HG02588 (cell line): ENCODE results near the gene EEIG1.
"Not testable (repeated sequence)": the region's sequence is repeated elsewhere in the genome, so short reads cannot be mapped to it uniquely, and the experiment has no call there.

Experiments
- ATAC-seq: cut with Tn5 transposase; IDR thresholded peaks from one replicate; pipeline ENCODE4 v1.9.1; 2021; ENCODE audit warnings: mild to moderate bottlenecking, moderate library complexity; ENCODE audit not compliant: unreplicated experiment

Gene EEIG1

DNA sequence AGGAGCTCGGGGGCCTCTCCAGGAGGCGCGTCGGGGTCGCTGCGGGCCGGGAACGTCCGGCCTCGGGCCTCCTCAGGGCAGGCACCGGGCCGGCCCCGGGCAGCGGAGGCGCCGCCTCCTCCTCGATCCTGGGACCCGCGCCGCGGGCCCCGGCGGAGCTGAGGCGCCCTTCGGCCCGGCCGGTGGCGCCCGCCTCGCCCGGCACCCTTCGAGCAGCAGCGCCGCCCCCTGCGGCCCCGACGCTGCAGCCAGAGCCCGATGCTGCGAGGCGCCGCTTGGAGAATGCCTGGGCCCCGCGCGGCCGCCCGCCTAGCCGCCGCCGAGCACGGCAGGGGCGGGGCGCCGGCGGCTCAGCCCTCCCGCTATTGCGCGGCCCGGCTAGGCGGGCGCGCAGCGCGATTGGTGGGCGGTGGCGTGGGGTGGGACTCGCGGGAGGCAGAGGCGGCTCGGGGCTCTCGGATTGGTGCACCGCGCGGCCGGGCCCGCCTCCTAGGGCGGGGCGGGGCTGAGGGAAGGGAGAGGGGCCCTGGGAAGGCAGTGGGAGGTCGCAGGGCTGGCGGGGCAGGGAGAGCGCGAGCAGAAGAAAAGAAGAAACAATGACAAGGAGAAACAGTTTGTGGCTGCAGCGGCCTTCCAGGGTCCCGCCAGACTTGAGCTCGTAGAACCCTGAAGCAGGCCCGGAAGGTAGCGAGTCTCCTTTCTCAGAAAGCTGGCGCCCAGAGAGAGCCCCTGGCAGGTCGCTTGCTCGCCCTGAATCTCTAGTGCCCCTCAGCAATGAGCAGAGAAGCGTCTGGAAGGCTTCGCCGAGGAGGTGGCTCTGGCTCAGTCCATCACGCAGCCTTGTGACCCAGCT lies at the start of gene EEIG1:
EEIG1 (minus strand) TSS at position 284 of the 853 bp plus-strand sequence. CDS start 852 bp downstream, outside the sequence.
- ATAC-seq = peak; percentile 72

- no peak for ATAC-seq
Observed at GRCh38 chr9:128027705-128028104, 46.9 kb upstream of the EEIG1 start.

GRCh38 chr9:128026773-128027541 lies 46.2 kb upstream of the EEIG1 start:
- ATAC-seq = no peak

- no peak for ATAC-seq
Observed at GRCh38 chr9:128026255-128026772, 45.5 kb upstream of the EEIG1 start.

DNA sequence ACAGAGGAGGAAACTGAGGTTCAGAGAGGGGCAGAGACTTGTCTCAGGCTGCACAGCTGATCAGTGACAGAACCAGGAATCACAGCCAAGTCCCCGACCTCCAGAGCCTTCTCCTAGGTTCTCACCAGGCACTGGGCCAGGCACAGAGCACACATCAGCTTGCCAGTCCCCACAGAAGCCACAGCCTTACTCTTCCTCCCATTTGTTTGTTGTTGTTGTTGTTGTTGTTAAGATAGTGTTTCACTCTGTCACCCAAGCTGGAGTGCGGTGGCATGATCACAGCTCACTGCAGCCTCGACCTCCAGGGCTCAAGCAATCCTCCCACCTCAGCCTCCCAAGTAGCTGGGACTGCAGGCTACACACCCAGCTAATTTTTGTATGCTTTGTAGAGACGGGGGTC lies 44.9 kb upstream of the EEIG1 start:
- ATAC-seq = no peak

- ATAC-seq = no peak
Observed at GRCh38 chr9:128024761-128025308, 44.0 kb upstream of the EEIG1 start.

GRCh38 chr9:128023671-128024070 lies 42.9 kb upstream of the EEIG1 start:
- not testable (repeated sequence) for ATAC-seq

DNA sequence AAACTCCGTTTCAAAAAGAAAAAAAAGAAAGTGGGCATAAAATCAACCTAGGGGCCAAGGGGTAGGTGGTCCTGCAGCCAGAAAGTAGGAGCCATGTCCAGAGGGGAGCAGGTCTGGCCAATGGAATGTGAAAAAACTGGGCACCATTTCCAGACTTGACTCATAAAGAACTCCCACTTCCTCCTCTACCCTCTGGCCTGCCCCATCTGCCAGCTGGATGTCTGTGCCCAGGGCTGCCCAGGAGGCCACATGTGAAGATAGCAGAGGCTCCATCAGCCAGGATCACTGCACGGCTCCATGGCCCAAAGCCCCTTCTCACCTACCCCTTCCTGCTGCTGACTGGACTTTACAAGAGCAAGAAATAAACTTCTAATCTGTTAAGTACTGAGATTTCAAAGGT lies 42.1 kb upstream of the EEIG1 start:
- ATAC-seq = no peak

- ATAC-seq = no peak
Observed at GRCh38 chr9:128021098-128021497, 40.3 kb upstream of the EEIG1 start.

DNA sequence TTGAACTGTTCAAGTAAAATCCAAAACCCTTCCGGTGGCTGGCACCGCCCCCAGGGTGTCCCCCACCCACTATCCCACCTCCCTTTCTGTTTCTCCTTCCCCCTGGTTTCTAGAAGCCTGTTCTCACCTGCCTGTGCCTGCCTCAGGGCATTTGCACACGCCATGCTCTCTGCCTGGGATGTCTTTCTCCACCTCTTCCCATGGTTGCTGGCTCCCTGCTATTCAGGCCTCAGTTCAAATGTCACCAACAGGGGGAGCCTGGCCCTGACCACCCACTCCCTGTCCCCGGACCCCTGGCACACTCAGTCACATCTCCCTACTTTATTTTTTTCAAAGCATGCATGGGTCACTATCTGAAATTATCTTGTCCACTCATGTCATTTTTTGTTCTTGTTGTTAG lies 39.9 kb upstream of the EEIG1 start:
- ATAC-seq = no peak

DNA sequence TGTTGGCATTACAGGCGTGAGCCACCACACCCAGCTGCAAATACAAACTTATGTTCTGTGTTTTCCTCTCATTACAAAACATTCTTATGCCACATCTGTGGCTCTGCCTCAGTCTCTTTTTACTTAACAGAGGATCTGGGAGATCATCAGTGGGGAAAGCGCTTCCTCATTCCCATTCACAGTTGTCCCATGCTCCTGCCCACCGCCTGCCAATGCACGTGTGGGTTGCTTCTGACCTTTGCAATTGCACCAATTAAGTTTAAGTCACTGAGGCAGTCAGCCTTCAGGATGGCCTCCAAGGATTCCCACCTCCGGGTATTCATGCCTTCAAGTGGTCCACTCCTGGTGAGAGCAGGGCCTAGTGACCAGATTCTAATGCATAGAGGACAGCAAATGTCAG lies 34.9 kb upstream of the EEIG1 start:
- no peak for ATAC-seq

DNA sequence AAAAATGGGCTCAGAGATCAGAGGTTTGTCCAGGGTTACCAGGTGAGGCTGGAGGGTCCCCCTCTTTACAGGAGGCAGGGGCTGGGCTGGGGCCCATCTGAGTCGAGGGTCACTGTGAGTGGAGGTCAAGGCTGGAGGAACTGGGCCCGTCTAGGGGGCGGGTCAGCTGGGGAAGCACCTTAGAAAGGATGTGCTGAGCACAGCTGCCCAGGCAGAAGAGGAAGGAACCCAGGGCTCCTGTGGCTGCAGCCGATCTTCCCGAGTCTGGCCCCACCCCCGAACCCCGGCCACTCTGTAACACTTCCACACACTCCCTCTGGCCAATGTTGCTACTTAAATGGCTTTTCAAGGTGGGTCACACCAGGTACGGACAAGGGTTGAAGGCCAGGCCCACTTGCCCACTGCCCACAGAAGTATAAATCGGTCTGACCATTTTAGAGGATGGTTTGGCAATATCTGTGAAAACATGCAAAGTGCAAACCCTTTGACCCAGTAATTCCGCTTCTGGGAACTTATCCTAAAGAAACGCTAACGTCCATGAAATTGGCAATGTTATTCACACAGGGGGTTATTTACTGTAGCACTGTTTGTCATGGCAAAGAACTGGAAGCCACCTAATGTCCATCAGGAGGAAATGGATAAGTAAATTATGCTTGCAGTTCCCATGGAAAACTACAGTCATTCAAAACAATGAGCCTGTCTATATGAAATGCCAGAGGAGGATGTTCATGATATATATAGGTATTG lies 30.5 kb upstream of the EEIG1 start:
- no peak for ATAC-seq

DNA sequence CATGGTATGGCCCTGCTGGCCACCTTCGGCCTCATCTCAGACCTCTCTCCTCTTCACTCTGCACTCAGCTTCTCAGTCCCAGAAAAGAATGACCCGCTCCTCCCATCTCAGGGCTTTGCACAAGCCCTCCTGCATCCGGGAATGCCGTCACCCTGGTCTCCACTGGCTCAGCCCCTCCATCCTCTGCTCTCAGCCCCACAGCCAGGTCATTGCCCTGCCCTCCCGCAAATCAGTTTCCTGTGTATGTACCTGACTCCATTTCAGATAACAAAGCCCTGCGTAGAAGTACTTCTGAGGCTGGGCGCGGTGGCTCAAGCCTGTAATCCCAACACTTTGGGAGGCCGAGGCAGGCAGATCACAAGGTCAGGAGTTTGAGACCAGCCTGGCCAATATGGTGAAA lies 28.9 kb upstream of the EEIG1 start:
- ATAC-seq = no peak

GRCh38 chr9:128008171-128008570 lies 27.4 kb upstream of the EEIG1 start:
- no peak for ATAC-seq

DNA sequence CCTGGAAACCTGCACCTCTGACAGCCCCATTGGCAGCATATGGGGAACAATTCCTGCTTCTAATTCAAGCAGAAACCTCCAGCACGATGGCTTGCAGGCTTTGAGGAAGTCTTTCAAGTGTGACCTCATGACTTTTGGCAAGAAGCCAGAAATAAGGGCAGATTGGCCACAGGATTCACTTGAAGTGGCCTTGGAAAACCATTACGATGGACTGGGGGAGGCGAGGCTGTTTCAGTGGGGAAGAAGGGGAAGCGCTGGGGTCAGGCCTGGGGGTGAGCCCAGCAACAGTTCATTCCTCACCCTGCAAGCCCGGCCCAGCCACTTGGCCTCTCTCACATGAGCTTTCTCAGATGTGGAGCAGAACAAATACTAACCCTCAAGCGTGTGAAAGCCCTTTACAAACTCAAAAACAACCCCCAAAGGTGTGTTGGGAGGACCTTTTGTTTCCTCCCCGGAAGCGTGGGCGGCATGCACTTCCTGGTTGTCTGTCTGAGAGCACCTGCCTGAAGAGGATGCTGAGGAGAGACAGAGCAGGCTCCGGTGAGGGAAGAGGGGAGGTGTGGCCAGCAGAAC lies 26.9 kb upstream of the EEIG1 start:
- ATAC-seq = no peak

DNA sequence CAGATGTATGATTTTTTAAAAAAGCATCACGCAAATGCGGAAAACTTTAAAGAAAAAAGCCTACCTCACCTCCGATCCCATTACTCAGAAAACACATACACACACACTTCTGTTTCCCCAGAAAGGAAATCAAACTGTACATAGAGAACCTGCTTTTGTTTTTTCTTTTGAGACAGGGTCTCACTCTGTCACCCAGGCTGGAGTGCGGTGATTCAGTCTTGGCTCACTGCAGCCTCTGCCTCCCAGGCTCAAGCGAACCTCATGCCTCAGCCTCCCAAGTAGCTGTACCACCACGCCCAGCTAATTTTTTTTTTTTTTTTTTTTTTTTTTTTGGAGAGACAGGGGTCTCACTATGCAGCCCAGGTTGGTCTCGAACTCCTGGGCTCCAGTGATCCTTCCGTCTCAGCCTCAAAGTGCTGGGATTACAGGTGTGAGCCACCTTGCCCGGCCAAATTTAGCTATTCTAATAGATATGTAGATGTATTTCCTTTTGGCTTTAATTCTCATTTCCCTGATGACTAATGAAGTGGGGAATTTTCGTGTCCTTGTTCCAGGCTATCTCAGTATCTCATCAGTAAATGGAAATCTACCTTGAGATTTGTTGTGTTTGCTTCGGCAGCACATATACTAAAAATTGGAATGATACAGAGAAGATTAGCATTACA lies 25.7 kb upstream of the EEIG1 start:
- no peak for ATAC-seq

GRCh38 chr9:128005923-128006322 lies 25.1 kb upstream of the EEIG1 start:
- ATAC-seq = no peak

DNA sequence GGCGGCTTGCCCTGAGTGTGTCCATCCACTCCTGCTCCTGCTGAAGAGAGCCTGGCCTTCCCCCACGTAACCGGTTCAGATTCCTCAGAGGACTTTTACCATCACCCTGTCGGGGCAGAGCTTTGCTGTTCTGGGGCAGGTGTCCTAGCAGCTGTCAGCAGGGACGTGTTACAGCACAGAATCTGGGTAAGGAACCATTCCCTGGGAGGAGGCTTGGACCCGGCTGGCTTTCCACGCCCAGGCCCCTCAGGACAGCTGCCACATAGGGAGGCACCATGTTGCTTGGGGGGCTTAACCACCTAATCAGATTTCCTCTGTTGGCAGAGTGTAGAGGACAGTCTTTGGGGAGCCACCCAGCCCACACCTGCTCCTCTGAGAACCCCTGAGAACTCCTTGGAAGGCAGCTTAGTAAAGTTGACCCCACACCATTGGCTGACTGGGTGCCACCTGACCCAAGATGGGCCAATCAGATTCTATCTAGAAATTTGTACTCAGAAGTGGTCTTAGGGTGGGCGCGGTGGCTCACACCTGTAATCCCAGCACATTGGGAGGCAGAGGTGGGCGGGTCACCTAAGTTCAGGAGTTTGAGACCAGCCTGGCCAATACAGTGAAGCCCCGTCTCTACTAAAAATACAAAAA lies 23.3 kb upstream of the EEIG1 start:
- ATAC-seq = no peak

GRCh38 chr9:128002959-128003358 lies 22.2 kb upstream of the EEIG1 start:
- no peak for ATAC-seq
